Astrocyte (in vitro differentiated cells and primary cell): ENCODE results near the gene TUBB6.

ENCODE experiments used
- CTCF ChIP-seq: IDR thresholded peaks from 2 replicates; pipeline ENCODE4 v1.5.1; 2011; ENCODE audit warnings: low read depth, mild to moderate bottlenecking, inconsistent platforms, low read length, moderate library complexity; ENCODE audit not compliant: insufficient read depth
- EZH2 ChIP-seq: IDR thresholded peaks from 2 replicates; pipeline ENCODE4 v1.6.1; 2012; ENCODE audit warnings: mild to moderate bottlenecking, low read length, inconsistent platforms; ENCODE audit not compliant: insufficient read depth

- TF ChIP-seq EZH2 (no peak), CTCF (no peak)
Measured at GRCh38 chr18:12359515-12359927, 51.5 kb downstream of the TUBB6 start.
